ENCODE data around the gene HCN3.

The HCN3 gene

GRCh38 chr1:155318082-155318481 is 40.8 kb downstream of the HCN3 start:
- H3K4me3 ChIP-seq (ENCODE audit: low read depth, low read length, poor library complexity, severe bottlenecking) = no peak overlapping the region
- no peak overlapping the region for H3K27ac ChIP-seq (ENCODE audit: low read depth, low read length, poor library complexity, severe bottlenecking)
- no peaks in the 10 kb centered on the region for H3K27me3 ChIP-seq (ENCODE audit: insufficient read depth, low read length)
- no peaks in the 10 kb centered on the region for H3K9me2 ChIP-seq (ENCODE audit: low read depth, low read length)
- peaks cover 36% of the 10 kb centered on the region for H3K4me1 ChIP-seq (ENCODE audit: insufficient read depth, low read length, severe bottlenecking)
- H3F3A ChIP-seq (ENCODE audit: insufficient read depth, low read length) = no peaks in the 10 kb centered on the region
- TF ChIP-seq EZH2 (IDR thresholded peaks at IDR 0.05; ENCODE audit: borderline replicate concordance, low read length) = no peak
- TF ChIP-seq CTCF (IDR thresholded peaks at IDR 0.05; ENCODE audit: low read length) = no peak
- H4K20me1 ChIP-seq (ENCODE audit: insufficient read depth, low read length) = no peaks in the 10 kb centered on the region
- H3K4me2 ChIP-seq (ENCODE audit: low read length) = no peak overlapping the region
- no peak overlapping the region for H3K9ac ChIP-seq (ENCODE audit: low read length)
- no peaks in the 10 kb centered on the region for H3K79me2 ChIP-seq (ENCODE audit: insufficient read depth, low read length)
- H3K9me3 ChIP-seq (ENCODE audit: low read length) = no peaks in the 10 kb centered on the region
- H3K36me3 ChIP-seq (ENCODE audit: insufficient read depth, low read length) = peaks cover 62% of the 10 kb centered on the region
- H2AFZ ChIP-seq (ENCODE audit: low read length) = no peak overlapping the region

DNA sequence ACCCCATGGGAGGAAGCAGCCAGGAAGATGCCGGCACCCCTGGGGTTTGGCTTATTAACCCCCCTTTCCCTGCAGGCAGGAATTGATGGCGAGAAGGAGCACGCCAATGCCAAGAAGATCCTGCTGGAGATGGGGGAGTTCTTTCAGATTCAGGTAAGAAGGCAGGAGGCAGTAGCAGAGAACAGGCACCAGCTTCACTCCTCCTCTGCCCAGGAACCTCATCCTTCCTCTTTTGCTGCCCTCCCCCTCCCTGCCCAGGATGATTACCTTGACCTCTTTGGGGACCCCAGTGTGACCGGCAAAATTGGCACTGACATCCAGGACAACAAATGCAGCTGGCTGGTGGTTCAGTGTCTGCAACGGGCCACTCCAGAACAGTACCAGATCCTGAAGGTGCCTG is 42.3 kb downstream of the HCN3 start:
- no peaks in the 10 kb centered on the region for H4K20me1 ChIP-seq (ENCODE audit: insufficient read depth, low read length)
- H3K79me2 ChIP-seq (ENCODE audit: insufficient read depth, low read length) = no peaks in the 10 kb centered on the region
- peak overlapping the region; percentile 97; the same call in 1 of the 2 replicates for H3K4me2 ChIP-seq (ENCODE audit: low read length)
- no peaks in the 10 kb centered on the region for H3K27me3 ChIP-seq (ENCODE audit: insufficient read depth, low read length)
- no peaks in the 10 kb centered on the region for H3K9me3 ChIP-seq (ENCODE audit: low read length)
- peaks cover 48% of the 10 kb centered on the region for H3K36me3 ChIP-seq (ENCODE audit: insufficient read depth, low read length)
- H3K27ac ChIP-seq (ENCODE audit: low read depth, low read length, poor library complexity, severe bottlenecking) = peak overlapping the region; percentile 24
- H3K4me3 ChIP-seq (ENCODE audit: low read depth, low read length, poor library complexity, severe bottlenecking) = no peak overlapping the region
- H3K9me2 ChIP-seq (ENCODE audit: low read depth, low read length) = no peaks in the 10 kb centered on the region
- no peak overlapping the region; the same call in 1 of the 2 replicates for H3K9ac ChIP-seq (ENCODE audit: low read length)
- H3K4me1 ChIP-seq (ENCODE audit: insufficient read depth, low read length, severe bottlenecking) = peaks cover 36% of the 10 kb centered on the region
- no peaks in the 10 kb centered on the region for H3F3A ChIP-seq (ENCODE audit: insufficient read depth, low read length)
- TF ChIP-seq EZH2 (IDR thresholded peaks at IDR 0.05; ENCODE audit: borderline replicate concordance, low read length) (no peak), CTCF (IDR thresholded peaks at IDR 0.05; ENCODE audit: low read length) (no peak)
- H2AFZ ChIP-seq (ENCODE audit: low read length) = no peak overlapping the region

GRCh38 chr1:155320252-155320651 is 43.0 kb downstream of the HCN3 start:
- no peaks in the 10 kb centered on the region for H3K9me3 ChIP-seq (ENCODE audit: low read length)
- no peaks in the 10 kb centered on the region for H3F3A ChIP-seq (ENCODE audit: insufficient read depth, low read length)
- no peaks in the 10 kb centered on the region for H3K79me2 ChIP-seq (ENCODE audit: insufficient read depth, low read length)
- peaks cover 43% of the 10 kb centered on the region for H3K4me1 ChIP-seq (ENCODE audit: insufficient read depth, low read length, severe bottlenecking)
- H3K27ac ChIP-seq (ENCODE audit: low read depth, low read length, poor library complexity, severe bottlenecking) = peak overlapping the region; percentile 24
- peaks cover 41% of the 10 kb centered on the region for H3K36me3 ChIP-seq (ENCODE audit: insufficient read depth, low read length)
- H3K4me2 ChIP-seq (ENCODE audit: low read length) = peak overlapping the region; percentile 97
- H3K9ac ChIP-seq (ENCODE audit: low read length) = no peak overlapping the region; the same call in 1 of the 2 replicates
- H3K27me3 ChIP-seq (ENCODE audit: insufficient read depth, low read length) = no peaks in the 10 kb centered on the region
- no peak overlapping the region for H2AFZ ChIP-seq (ENCODE audit: low read length)
- no peaks in the 10 kb centered on the region for H4K20me1 ChIP-seq (ENCODE audit: insufficient read depth, low read length)
- H3K4me3 ChIP-seq (ENCODE audit: low read depth, low read length, poor library complexity, severe bottlenecking) = peak overlapping the region; percentile 52
- H3K9me2 ChIP-seq (ENCODE audit: low read depth, low read length) = no peaks in the 10 kb centered on the region
- TF ChIP-seq EZH2 (IDR thresholded peaks at IDR 0.05; ENCODE audit: borderline replicate concordance, low read length) (no peak), CTCF (IDR thresholded peaks at IDR 0.05; ENCODE audit: low read length) (no peak)
